Inferior parietal cortex (tissue), 1 donor: ENCODE data around the gene CHRD.
"Not testable (repeated sequence)": the region's sequence is repeated elsewhere in the genome, so short reads cannot be mapped to it uniquely, and the experiment has no call there.

Source experiments
- DNase-seq: peaks from one replicate; pipeline ENCODE4 v3.0.0-alpha.2; 2016; ENCODE audit errors: extremely low spot score

The CHRD gene

GRCh38 chr3:184379358-184380184 lies at the start of gene CHRD:
CHRD (plus strand) TSS chr3:184380054; CDS start chr3:184380319, 265 bp downstream.
- no peak for DNase-seq

GRCh38 chr3:184332370-184333090 lies 47.3 kb upstream of the CHRD start:
- no peak for DNase-seq

GRCh38 chr3:184333190-184333589 lies 46.7 kb upstream of the CHRD start:
- DNase-seq: no peak

- DNase-seq: no peak
Observed at GRCh38 chr3:184333700-184334099, 46.2 kb upstream of the CHRD start.

- DNase-seq: no peak
Observed at GRCh38 chr3:184334470-184335158, 45.2 kb upstream of the CHRD start.

GRCh38 chr3:184335291-184335660 lies 44.6 kb upstream of the CHRD start:
- no peak for DNase-seq

GRCh38 chr3:184335661-184336546 lies 44.0 kb upstream of the CHRD start:
- peak; percentile 85 for DNase-seq

- peak; percentile 85 for DNase-seq
Observed at GRCh38 chr3:184336547-184337398, 43.1 kb upstream of the CHRD start.

- peak; percentile 71 for DNase-seq
Observed at GRCh38 chr3:184337399-184337714, 42.5 kb upstream of the CHRD start, which contains the start of gene FAM131A. FAM131A (plus strand) TSS chr3:184337600; CDS start chr3:184337631, 31 bp downstream.

GRCh38 chr3:184337981-184338380 lies 41.9 kb upstream of the CHRD start:
- DNase-seq: no peak

GRCh38 chr3:184338511-184338945 lies 41.3 kb upstream of the CHRD start:
- DNase-seq: peak; percentile 80

- no peak for DNase-seq
Observed at GRCh38 chr3:184339001-184339400, 40.9 kb upstream of the CHRD start.

- DNase-seq: not testable (repeated sequence)
Observed at GRCh38 chr3:184339451-184340135, 40.3 kb upstream of the CHRD start.

GRCh38 chr3:184341925-184342324 lies 37.9 kb upstream of the CHRD start:
- no peak for DNase-seq

- DNase-seq: no peak
Observed at GRCh38 chr3:184343200-184343876, 36.5 kb upstream of the CHRD start.

GRCh38 chr3:184344579-184345316 lies 35.1 kb upstream of the CHRD start:
- no peak for DNase-seq

GRCh38 chr3:184345317-184346144 lies 34.3 kb upstream of the CHRD start:
- DNase-seq: peak; percentile 93
